GM18868 (cell line): ENCODE measurements around the gene PXDN.
"Not testable (repeated sequence)": the region's sequence is repeated elsewhere in the genome, so short reads cannot be mapped to it uniquely, and the experiment has no call there.

Experiments used
- ATAC-seq: cut with Tn5 transposase; IDR thresholded peaks from one replicate; pipeline ENCODE4 v1.9.1; 2021; ENCODE audit warnings: mild to moderate bottlenecking, moderate library complexity; ENCODE audit not compliant: unreplicated experiment

The PXDN gene

DNA sequence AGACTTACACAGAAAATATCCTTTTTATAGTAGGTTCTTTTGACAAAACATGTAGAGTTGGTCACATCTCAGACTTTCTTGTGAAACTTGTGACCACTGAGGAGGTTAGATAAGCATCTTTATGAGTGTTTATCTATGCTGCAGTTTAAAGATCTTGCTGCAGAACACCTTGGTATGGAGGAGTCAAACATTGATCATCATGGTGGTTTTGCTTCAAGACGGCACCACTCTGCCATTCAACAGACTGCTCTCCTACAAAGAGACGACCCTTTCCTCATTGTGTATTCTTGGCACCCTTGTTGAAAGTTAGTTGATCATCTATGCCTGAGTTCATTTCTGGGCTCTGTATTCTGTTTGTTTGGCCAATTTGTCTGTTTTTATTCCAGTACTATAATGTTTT lies 20.0 kb downstream of the PXDN start:
- not testable (repeated sequence) for ATAC-seq

GRCh38 chr2:1723397-1724042 lies 20.8 kb downstream of the PXDN start:
- ATAC-seq = no peak

- ATAC-seq = no peak
Observed at GRCh38 chr2:1722692-1723091, 21.6 kb downstream of the PXDN start.

DNA sequence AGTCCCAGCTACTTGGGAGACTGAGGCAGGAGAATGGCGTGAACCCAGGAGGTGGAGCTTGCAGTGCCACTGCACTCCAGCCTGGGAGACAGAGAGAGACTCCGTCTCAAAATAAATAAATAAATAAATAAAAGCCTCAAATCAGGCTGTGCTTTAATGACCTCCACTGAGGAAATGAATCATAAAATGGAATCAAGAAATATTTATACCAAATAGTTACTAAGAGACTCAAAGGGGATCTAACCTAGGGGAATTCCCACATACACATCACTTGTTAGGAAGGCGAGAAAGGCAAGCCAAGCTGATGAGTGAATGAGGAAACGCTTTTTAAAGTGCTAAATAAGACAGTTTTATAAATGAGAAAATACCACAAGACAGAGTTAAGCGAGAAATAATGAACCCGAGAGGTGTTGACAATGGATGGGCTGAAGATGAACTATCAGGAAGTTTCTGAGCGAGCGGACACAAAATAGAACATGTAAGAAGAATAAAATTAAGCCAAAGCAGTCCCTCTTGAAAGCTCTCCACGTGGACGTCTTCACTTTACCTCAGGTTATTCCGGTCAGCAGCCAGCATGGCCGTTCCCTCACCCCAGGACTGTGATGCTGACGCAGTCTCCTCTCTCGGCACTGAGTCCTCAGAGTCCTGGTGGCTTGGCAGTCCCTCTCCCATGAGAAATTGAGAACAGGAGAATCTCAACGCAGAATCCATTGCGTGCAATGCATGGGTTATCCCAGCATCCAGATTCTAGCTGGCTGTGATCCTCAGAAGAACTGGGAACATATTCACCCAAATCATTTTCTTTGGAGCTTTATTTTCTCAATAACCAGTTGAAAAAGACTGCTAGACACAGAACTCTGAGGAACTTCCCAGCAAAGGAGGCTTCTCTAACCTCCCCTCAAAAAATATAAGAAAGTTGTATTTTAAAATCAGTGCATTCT lies 22.3 kb downstream of the PXDN start:
- no peak for ATAC-seq

- no peak for ATAC-seq
Observed at GRCh38 chr2:1718339-1719220, 25.7 kb downstream of the PXDN start.

DNA sequence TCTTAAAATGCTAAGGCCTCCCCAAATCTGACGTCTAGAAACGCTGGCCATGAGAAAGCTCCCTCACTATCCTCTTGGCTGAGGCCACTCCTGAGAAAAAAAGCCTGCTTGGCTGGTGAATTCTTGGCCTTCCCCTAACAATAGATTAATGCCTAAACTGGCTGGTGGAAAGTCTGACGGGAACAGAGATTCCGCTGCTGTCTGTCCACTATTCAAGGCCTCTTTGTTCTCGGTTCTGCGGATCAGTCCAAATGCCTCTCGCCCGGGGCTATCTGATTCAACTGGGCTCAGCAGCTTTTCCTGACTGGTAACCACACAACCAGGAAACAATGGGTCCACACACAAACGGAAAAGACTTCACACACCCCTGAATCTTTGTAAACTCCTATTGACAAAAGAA lies 27.2 kb downstream of the PXDN start:
- ATAC-seq = no peak

GRCh38 chr2:1716441-1716840 lies 27.9 kb downstream of the PXDN start:
- no peak for ATAC-seq

DNA sequence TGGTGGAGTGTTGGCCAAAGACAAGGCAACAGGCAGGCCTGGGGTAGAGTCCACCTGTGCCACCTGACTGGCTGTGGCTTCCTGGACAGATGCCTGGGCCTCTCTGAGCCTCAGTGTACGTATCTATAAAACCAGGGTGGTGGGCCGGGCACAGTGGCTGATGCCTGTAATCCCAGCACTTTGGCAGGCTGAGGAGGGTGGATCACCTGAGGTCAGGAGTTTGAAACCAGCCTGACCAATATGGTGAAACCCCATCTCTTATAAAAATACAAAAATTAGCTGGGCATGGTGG lies 28.4 kb downstream of the PXDN start:
- ATAC-seq = not testable (repeated sequence)

GRCh38 chr2:1715184-1716013 lies 28.9 kb downstream of the PXDN start:
- ATAC-seq = no peak

DNA sequence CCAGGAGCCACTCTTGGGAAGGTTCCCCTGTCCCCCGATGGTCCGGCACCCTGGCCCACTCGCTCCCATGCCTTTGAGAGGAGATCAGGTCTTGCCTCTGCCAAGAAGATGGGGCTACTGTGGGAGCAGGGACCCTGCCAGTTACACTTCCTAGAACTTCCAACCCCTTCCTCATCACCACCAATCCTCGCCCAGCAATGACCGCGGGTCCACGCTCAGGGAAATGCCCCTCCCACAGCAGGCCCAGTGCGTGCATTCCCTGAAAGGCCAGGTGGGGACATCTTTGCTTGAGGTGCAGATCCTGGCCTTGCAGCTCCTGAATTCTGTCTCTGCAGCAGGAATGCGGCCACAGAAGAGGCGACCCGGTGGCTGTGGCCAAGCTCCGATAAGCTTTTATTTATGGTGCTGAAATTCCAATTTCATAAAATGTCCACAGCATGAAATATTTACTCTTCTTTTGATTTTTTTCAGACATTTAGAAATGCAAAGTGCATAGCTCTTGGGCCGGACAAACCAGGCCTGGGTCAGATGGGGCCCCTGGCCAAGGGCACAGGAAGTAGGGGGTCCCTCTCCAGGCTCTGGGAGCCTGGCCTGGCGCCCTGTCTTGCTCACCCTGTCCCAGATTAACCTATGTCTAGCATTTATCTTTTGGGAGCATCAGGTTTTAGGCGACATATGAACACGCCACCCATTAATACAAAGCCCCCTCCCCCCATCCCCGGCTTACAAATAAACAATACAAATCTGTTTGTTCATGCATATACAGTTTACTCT lies 29.8 kb downstream of the PXDN start:
- ATAC-seq = no peak

GRCh38 chr2:1713839-1714236 lies 30.5 kb downstream of the PXDN start:
- ATAC-seq = no peak

DNA sequence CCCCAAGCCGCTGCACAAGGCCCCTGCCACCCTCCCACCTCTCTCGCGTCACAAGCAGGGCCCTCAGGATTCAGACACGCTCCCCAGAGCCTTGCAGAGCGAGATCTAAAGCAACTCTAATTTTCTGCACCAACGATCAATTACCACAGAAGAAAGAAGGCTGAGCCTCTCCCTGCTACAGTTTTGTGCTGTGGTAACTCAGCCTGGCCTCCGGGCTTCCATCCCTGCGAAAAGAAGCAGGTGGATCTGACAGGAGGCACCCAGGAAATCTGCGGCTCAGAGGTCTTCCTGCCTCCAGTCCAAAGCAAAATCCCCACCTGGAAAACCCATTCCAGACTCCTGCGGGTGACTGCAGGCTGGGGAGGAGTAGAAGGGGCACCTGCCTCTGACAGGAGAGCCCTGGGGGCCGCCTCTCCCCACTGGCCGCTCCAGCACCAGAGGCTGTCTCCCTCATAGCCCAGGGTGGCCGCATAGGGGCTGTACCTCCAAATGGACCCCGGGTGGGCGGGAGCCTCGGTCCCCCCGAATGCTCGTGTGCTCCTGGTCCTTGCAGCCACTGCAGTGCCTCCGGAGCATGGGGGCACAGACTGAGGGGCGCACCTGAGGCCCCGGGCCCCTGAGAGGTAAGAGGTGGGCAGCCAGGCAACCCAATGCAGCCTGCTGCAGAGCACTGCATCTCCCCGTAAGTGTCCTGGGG lies 31.0 kb downstream of the PXDN start:
- ATAC-seq = no peak

DNA sequence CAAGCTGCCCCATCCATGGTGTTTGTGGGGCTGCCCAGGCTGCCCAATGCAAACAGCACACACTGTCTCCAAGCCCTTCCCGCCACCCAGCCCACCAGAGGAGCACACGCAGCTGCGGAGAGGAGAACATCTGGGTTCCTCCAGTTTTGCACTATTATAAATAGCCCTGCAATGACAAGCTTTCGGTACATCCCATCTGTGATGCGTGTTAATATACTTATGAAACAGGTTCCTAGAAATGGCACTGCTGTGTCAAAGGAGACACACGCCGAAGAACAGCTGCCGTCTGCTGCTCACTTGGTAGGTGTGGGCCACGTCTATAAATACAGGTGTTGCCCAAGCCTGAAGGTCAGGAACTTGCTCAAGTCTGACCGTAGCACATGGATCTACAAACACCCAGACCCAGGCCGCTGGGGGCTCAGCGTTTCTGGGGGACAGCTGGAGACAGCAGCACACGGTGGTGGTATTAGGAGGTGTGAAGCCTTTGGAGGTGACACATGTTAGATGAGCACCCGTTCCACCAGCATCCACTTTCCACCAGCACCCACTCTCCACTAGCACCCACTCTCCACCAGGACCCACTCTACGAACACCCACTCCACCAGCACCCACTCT lies 34.3 kb downstream of the PXDN start:
- ATAC-seq = no peak

- ATAC-seq = no peak
Observed at GRCh38 chr2:1709335-1709605, 35.0 kb downstream of the PXDN start.

DNA sequence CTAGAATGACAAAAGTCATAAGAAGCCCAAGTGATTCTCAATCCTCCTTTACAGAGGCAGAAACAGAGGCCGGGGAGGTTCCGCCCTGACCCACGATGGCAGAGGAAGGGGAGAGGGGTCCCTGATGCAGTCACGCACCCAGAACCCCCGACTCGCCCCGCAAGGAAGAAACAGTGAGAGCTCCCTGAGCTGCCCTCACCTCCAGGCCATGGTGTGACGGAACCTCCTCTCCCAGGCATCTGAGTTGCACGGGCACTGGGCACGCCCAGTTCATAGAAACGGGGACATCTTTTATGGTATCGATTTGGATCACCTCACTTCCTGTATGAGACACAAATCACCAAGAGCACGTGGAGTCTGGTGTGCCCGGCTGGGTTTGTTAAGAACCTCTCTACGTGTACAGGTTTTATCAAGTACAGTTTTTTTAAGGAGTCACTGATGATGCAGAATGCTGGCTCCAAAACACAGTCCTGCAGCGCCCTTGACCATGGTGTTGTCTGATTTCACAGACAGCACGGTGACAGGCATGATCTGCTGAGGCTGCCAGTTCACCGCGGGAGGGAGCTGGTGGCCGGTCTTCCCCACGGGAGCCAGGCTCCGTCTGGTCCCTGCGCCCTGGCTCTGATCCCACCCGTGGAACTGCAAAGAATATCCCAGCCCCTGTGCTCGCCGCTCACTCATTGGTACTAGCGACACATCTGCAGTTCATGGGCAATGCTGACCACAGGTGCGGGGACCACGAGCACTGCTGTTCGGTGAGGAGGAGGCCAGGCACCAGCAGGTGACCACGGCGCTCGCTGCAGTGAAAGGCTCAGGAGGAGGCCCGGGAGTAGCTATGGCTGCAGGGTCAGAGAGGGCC lies 35.6 kb downstream of the PXDN start:
- ATAC-seq = no peak

- no peak for ATAC-seq
Observed at GRCh38 chr2:1707771-1708418, 36.4 kb downstream of the PXDN start.

DNA sequence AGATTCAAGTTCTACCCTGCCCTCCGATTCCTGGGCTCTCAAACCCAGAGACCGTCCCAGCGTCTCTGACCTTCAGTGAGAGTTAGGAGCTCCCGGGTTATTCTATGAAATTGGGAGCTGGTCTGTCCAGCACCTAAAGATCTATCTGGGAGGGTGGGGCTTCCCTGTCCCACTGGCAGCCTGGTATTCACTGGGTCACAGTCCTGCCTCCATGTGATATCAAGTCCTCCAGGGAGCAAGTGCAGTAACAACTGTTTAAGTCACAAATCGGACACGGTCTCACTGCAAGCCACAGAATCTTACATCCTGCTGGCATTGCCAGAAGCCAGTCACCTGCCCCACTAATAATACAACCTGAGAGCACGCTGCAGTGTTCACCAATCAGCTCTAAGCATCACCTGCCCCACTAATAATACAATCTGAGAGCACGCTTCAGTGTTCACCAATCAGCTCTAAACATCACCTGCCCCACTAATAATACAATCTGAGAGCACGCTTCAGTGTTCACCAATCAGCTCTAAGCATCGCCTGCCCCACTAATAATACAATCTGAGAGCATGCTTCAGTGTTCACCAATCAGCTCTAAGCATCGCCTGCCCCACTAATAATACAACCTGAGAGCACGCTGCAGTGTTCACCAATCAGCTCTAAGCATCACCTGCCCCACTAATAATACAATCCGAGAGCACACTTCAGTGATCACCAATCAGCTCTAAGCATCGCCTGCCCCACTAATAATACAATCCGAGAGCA lies 38.0 kb downstream of the PXDN start:
- ATAC-seq = not testable (repeated sequence)
